ENCODE measurements around the gene KCNMB1.

DNA sequence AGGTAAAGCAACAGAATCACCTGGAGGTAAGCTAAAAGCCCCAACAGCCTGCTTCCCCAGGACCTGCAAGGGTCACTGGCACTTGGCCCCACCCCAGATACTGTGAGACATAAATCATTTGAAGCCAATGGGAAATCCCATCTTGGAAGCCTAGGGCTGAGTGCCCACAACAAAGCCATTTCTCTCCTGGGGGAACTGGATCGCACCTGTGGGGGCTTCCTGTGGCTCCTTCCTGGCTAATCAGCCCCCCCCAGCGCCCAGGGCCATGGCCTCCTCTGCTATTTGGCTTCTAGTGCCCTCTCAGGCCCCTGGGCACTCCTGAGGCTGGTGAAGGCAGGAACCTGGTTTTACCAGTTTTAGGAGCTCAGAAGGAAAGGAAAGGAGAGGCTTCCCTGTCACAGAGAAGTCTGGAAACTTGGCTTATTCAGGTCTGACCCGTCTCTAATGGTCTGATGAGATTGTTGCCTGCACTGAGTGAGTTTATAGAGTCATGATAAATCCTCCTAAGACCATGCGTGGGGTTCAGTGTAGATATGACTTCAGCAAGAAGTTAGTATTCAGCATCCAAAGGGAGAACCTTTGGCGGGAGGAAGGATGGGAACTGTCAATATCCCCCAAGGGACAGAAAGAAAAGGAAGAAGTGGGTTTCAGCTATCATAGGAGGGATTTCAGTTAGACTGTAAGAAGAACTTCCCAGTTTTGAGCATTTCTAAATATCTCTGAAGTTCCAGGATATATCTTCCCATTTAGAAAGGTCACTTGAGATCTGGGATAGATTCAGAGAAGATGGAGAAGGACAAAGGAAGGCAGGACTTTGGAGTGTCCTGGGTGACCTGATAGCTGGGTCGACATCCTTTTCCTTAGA is 1.2 kb downstream of the KCNMB1 start:
- no peak for TF ChIP-seq EZH2 (IDR thresholded peaks at IDR 0.05; ENCODE audit: insufficient read depth, poor library complexity, severe bottlenecking)
- TF ChIP-seq EZH2phosphoT487 (IDR thresholded peaks at IDR 0.05; ENCODE audit: insufficient read depth, low read depth) = no peak

All from GM23248 (cell line).